Midbrain (tissue), 1 donor: ENCODE measurements around the gene SCARB1.
"Not testable (repeated sequence)": the region's sequence is repeated elsewhere in the genome, so short reads cannot be mapped to it uniquely, and the experiment has no call there.

Experiments
- DNase-seq: peaks from one replicate; lab custom pipeline; 2025; lab: John Stamatoyannopoulos, UW

SCARB1 gene

DNA sequence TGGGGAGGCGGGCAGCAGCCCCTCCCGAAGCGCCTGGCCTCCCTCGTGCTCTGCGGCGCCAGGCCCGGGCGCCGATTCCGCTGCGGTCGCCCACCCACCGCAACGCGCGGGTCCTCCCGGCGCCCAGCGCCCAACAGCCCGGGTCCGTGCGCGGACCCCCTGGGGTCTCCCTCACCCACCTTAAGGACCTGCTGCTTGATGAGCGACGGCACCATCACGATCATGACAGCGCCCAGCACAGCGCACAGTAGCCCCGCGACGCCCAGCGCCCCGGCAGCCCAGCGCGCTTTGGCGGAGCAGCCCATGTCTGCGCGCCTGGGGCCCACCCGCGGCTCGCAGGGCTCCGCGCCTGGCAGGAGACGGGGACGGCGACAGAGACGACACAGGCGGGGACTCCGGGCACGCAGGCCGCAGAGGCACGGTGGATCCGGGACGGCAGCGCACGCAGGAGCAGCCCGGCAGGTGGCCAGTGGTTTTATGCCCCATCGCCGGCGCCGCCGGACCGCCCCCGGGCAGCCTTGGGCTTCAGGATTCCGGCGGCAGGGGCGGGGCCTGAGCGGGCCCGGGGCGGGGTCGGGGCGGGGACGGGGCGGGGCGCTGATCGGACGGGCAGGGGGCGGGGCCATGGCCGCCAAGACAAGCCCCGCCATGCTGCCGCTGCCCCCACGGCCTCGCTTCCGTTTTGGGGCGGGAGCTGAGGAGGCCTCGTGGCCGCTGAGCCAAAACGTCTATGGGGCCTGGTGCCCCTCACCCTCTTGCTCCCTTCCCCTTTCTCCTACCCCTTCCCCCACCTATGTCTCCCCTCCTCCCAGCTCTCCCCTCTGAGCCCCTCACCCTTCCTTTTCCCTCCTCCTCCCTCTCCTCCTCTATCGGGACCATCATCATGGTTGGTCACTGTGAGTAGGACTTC lies at the start of gene SCARB1:
SCARB1 (minus strand) TSS at position 449 of the 910 bp plus-strand sequence; CDS start at position 305, 144 bp downstream.
- peak; percentile 84 for DNase-seq

- not testable (repeated sequence) for DNase-seq
Measured at GRCh38 chr12:124912529-124913287, 49.0 kb upstream of the SCARB1 start.

DNA sequence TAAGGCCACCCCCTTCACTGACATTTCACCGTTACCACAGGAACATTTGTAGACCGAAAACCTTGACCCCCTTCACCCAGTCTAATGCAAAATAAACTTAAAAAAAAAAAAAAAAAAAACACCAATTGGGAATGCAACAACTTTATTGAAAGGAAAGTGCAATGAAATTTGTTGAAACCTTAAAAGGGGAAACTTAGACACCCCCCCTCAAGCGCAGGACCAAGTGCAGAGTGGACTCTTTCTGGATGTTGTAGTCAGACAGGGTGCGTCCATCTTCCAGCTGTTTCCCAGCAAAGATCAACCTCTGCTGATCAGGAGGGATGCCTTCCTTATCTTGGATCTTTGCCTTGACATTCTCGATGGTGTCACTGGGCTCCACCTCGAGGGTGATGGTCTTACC lies 47.9 kb upstream of the SCARB1 start:
- not testable (repeated sequence) for DNase-seq

GRCh38 chr12:124910561-124911478 lies 47.2 kb upstream of the SCARB1 start:
- no peak for DNase-seq

- DNase-seq: no peak
Measured at GRCh38 chr12:124909831-124910560, 46.3 kb upstream of the SCARB1 start.

DNA sequence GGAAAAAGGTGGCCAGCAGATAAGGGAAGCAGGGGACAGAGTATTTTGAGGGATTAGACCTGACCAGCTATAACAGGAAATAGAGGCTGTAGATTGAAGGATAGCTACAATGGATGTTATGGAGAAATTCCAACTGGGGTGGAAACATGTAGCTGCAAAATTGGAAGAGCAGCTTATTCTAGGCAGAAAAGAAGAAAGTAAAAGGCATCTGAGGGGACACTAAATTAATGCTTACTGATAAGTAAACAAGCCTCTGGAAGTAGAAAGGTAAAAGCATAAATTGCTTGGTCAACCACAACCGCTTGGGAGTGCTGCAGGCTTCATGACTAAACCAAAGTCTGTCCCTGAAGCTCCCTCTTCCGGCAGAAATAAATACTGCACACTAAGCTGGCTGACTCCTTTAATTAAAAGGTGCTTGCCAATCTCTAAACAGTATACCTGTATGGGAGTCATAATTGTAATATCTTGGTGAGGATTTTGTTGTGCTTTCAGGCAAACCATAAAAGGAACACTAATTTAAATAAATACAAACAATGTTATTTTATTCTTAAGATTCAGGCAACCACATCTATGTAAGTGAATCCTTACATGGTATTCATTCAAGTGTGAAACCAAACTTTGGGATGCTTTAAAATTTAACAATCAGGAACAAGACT lies 43.1 kb upstream of the SCARB1 start:
- DNase-seq: no peak

DNA sequence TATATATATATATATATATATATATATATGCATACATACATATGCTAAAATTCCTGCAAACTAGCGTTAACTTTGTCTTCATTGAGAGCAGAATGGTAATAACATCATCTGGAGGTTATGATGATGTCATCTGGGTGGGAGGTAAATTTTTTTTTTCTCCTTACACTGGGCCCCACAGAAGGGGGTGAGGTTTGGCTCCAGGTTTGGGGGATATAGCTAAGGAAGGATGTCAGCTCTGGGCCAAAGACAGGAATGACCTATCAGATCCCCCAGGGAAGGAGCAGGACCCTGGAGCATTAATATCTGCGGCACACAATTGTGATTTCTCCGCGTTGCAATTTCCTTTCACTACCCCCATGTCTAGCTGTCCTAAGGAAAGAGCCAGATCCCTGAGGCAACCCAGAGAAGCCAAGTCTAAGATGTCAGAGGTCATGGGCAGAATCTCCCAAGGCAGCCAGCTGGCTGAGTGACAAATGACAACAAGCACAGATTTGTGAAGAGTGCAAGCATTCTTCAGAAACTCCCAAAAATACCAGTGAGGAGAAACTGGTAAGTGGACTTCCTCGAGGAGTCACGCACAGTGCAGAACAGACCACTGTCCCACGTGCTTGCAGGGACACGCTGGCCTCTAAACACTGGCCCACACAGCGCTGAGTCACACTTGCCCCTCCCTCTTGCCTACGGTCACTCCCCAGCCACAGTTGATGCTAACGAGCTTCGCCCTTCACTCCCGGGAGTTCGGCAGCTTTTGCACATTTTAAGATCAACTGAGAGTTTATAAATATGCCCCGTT lies 40.8 kb upstream of the SCARB1 start:
- DNase-seq: peak; percentile 79

DNA sequence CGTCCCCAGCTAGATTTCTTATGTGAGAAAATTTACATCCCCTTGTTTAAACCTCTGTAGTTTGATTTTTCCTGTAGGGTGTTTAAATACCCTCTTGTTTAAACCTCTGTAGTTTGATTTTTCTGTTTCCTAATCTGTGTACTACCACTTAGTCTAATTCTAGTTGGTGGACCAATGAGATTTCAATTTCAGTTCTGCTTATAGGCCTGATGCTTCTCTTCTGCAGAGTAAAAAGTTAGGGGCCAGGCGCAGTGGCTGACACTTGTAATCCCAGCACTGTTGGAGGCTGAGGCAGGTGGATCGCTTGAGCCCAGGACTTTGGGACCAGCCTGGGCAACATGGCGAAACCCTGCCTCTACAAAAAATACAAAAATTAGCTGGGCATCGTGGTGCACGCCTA lies 39.3 kb upstream of the SCARB1 start:
- DNase-seq: no peak

- DNase-seq: no peak
Measured at GRCh38 chr12:124901003-124901402, 37.3 kb upstream of the SCARB1 start.

DNA sequence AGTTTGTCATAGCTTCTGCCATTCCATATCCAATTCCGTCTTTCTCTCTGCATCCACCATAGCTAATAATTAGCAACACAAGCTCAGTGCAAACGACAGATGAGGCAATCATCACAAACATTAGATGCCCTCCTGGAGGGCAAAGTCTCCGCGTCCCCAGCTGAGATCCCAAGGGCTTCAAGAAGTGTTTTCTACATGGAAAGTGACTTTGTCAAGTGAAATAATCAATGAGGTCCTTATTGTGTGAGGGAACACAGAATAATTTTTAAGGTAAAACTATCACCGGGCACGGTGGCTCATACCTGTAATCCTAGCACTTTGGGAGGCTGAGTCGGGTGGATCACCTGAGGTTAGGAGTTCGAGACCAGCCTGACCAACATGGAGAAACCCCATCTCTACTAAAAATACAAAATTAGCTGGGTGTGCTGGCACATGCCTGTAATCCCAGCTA lies 36.7 kb upstream of the SCARB1 start:
- DNase-seq: not testable (repeated sequence)

DNA sequence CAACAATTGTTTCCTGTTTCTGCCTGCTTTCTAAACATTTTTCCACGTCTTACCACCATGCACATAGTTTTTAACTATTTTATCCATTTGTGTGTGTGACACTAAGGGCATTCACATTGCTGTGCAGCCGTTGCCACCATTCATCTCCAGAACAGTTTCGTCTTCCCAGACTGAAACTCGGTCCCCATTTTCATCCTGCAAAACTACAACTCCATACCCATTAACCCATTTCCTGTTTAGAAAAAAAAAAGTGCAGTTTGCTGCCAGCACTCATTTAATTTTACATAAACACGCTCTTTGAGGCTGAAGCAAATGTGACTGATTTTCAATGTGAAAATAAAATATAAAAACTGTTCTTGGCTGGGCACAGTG lies 35.2 kb upstream of the SCARB1 start:
- no peak for DNase-seq

DNA sequence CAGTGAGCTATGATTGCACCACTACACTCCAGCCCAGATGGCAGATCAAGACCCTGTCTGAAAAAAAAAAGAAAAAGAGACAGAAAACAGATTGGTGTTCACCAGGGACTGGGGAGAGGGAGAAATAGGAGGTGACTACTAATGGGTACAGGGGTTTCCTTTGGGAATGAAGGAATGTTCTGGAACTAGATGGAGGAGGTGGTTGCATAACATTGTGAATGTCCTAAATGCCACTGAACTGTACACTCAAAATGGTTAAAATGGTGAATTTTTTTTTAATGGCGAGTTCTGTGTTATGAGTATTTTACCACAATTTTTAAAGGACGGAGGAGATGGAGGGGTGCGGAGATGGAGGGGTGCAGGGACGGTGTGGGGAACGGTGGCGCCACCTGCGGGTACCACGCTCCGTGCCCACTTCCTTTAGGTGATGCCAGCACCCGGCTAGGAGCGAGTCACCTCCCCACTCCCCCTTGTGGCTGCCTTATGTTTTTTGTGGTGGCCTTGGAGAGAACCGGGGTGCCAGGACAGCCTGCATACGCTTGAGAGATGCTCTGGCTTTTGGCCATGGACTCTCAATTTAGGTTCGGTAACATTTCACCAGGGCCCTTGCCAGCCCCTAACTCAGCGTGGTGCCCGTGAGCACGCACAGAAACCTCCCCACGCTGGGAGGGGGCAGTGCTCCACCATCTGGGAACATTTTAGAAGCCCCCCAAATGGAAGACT lies 34.7 kb upstream of the SCARB1 start:
- peak; percentile 38 for DNase-seq

DNA sequence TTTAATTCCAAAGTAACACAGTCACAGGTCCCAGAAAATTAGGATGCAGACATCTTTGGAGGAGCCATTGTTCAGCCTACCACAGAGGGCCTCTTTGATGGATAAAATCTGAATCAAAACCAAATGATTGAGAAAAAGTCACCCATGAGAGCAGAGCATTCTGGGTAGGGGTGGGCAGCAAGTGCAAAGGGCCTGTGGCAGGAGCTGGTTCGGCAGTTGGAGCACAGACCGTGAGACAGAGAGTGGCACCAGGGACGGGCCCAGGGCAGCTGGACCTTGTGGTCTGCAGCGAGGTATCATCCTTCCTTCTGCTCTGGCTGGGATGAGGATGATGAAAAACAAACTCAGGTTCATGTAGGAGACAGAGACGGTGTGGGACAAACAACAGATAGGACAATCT lies 32.8 kb upstream of the SCARB1 start:
- no peak for DNase-seq

GRCh38 chr12:124893792-124894516 lies 30.3 kb upstream of the SCARB1 start:
- DNase-seq: no peak

DNA sequence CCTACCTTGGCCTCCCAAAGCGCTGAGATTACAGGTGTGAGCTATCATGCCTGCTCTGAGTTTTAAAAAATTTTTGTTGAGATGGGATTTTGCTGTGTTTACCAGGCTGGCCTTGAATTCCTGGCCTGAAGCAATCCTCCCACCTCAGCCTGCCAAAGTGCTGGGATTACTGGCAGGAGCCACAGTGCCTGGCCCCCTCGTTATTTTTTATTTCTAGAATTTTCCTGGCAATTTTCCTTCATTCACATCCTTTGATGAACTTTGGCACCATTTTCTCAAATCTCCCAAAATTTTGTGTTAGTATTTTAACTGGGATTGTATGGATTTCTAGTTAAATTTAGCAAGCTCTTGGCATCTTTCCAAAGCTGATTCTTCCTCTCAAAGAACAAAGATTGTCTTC lies 24.6 kb upstream of the SCARB1 start:
- peak; percentile 19 for DNase-seq

DNA sequence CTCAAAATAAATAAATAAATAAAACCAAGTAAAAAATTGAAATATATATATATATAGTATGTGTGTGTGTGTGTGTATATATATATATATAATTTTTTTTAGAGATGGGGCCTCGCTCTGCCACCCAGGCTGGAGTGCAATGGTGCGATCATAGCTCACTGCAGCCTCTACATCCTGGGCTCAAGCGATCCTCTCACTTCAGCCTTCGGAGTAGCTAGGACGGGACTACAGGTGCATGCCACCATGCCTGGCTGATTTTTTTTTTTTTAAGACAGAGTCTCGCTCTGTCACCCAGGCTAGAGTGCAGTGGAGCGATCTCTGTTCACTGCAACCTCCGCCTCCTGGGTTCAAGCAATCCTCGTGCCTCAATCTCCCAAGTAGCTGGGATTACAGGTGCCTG lies 24.1 kb upstream of the SCARB1 start:
- DNase-seq: not testable (repeated sequence)

DNA sequence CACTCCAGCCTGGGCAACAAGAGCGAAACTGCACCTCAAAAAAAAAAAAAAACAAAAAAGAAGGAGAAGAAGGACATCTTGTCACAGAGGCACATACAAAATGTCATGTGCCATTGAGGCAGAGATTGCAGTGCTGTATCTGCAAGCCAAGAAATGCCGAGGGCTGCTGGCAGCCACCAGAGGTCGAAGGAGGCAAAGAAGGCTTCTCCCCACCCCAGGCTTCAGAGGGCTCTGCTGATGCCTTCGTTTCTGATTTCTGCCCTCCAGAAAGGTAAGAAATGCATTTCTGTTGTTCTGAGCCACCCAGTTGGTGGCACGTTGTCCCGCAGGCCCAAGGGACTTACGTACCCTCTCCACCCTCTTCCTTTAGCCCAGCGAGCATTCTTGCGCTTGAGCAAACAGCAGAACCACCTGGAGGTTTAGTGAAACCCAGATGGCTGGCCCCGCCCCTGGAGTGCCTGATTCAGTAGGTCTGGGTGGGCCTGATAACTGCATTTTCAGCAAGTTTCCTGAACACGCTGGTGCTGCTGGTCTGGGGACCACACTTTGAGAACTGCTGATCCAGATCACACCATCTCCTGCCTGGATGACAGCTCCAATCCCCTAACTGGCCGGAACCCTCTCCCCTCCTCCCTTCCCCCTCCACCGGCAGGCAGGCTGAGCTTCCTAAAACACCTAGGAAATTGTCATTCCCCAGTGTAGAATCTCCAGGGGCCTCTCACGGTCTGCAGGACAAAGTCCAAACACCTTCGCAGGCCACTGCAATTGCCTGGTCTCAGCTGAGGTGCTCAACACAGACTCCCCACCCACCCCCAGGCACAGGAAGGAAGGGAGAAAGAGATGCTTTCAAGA lies 21.1 kb upstream of the SCARB1 start:
- no peak for DNase-seq
